H9 (cell line): ENCODE results near the gene SOD3. TPM values are rescaled to one million over a fixed set of nuclear protein-coding genes. Genes with fewer than 3 reads are reported as not detected.

Experiments used
- DNase-seq: peaks from one replicate; pipeline ENCODE4 v3.0.0-alpha.2; 2017
- H2AFZ ChIP-seq: one replicate; pipeline ENCODE4 v1.6.1; 2013; ENCODE audit warnings: mild to moderate bottlenecking, low read length, control low read depth, moderate library complexity
- H2AK5ac ChIP-seq: 2 replicates; pipeline ENCODE4 v1.6.1; 2013; ENCODE audit warnings: low read length, control low read depth, mixed read lengths; ENCODE audit not compliant: insufficient read length
- H2BK120ac ChIP-seq: one replicate; pipeline ENCODE4 v1.6.1; 2013; ENCODE audit warnings: low read depth, mild to moderate bottlenecking, low read length, control low read depth, inconsistent platforms; ENCODE audit not compliant: poor library complexity, severe bottlenecking
- H2BK12ac ChIP-seq: 2 replicates; pipeline ENCODE4 v1.6.1; 2013; ENCODE audit warnings: low read length, control low read depth, mixed read lengths, low read depth; ENCODE audit not compliant: insufficient read length
- H2BK15ac ChIP-seq: 2 replicates; pipeline ENCODE4 v1.6.1; 2013; ENCODE audit warnings: low read depth, low read length, control low read depth
- H2BK20ac ChIP-seq: one replicate; pipeline ENCODE4 v1.6.1; 2013; ENCODE audit warnings: low read depth, mild to moderate bottlenecking, low read length, control low read depth, inconsistent platforms; ENCODE audit not compliant: poor library complexity, severe bottlenecking
- H2BK5ac ChIP-seq: 2 replicates; pipeline ENCODE4 v1.6.1; 2013; ENCODE audit warnings: low read length, control low read depth, mixed read lengths; ENCODE audit not compliant: insufficient read length
- H3K14ac ChIP-seq: 2 replicates; pipeline ENCODE4 v1.6.1; 2013; ENCODE audit warnings: low read length, control low read depth; ENCODE audit not compliant: insufficient read depth
- H3K18ac ChIP-seq: 2 replicates; pipeline ENCODE4 v1.6.1; 2013; ENCODE audit warnings: low read depth, mild to moderate bottlenecking, mixed read lengths, low read length, control low read depth; ENCODE audit not compliant: insufficient read length
- H3K23ac ChIP-seq: 2 replicates; pipeline ENCODE4 v1.6.1; 2013; ENCODE audit warnings: low read length, control low read depth, mixed read lengths, low read depth; ENCODE audit not compliant: insufficient read length
- H3K23me2 ChIP-seq: 2 replicates; pipeline ENCODE4 v1.6.1; 2013; ENCODE audit warnings: low read depth, mild to moderate bottlenecking, mixed read lengths, low read length, control low read depth; ENCODE audit not compliant: insufficient read length, poor library complexity, severe bottlenecking
- H3K27ac ChIP-seq: 2 replicates; pipeline ENCODE4 v1.5.1; 2013; ENCODE audit warnings: low read length, control low read depth, mixed read lengths, low read depth; ENCODE audit not compliant: insufficient read length
- H3K27me3 ChIP-seq: 2 replicates; pipeline ENCODE4 v1.6.1; 2013; ENCODE audit warnings: low read length, control low read depth, inconsistent platforms; ENCODE audit not compliant: insufficient read depth
- H3K4ac ChIP-seq: 2 replicates; pipeline ENCODE4 v1.6.1; 2013; ENCODE audit warnings: low read depth, mild to moderate bottlenecking, control low read depth, inconsistent platforms, low read length, moderate library complexity
- H3K4me1 ChIP-seq: 2 replicates; pipeline ENCODE4 v1.6.1; 2013; ENCODE audit warnings: low read length, control low read depth, inconsistent platforms; ENCODE audit not compliant: insufficient read depth
- H3K4me2 ChIP-seq: 2 replicates; pipeline ENCODE4 v1.6.1; 2013; ENCODE audit warnings: low read length, control low read depth, mixed read lengths; ENCODE audit not compliant: insufficient read length, insufficient read depth
- H3K56ac ChIP-seq: 2 replicates; pipeline ENCODE4 v1.6.1; 2013; ENCODE audit warnings: low read depth, mild to moderate bottlenecking, mixed read lengths, low read length, control low read depth; ENCODE audit not compliant: insufficient read length
- H3K79me1 ChIP-seq: 2 replicates; pipeline ENCODE4 v1.6.1; 2013; ENCODE audit warnings: low read depth, mild to moderate bottlenecking, moderate library complexity, low read length, control low read depth, inconsistent platforms; ENCODE audit not compliant: insufficient read depth, poor library complexity, severe bottlenecking
- H3K79me2 ChIP-seq: 2 replicates; pipeline ENCODE4 v1.6.1; 2013; ENCODE audit warnings: low read length, control low read depth, inconsistent platforms; ENCODE audit not compliant: insufficient read depth
- H3K9ac ChIP-seq: 2 replicates; pipeline ENCODE4 v1.6.1; 2013; ENCODE audit warnings: low read length, control low read depth, mixed read lengths; ENCODE audit not compliant: insufficient read length; ENCODE audit errors: extremely low read depth
- H3K9me3 ChIP-seq: one replicate; pipeline ENCODE4 v1.6.1; 2013; ENCODE audit warnings: low read depth, low read length, inconsistent platforms; ENCODE audit not compliant: control insufficient read depth
- H3T11ph ChIP-seq: one replicate; pipeline ENCODE4 v1.6.1; 2013; ENCODE audit warnings: mild to moderate bottlenecking, low read length, control low read depth, inconsistent platforms
- H4K20me1 ChIP-seq: one replicate; pipeline ENCODE4 v1.6.1; 2013; ENCODE audit not compliant: control insufficient read depth, insufficient read length, insufficient read depth
- H4K5ac ChIP-seq: 2 replicates; pipeline ENCODE4 v1.6.1; 2013; ENCODE audit warnings: low read depth, mild to moderate bottlenecking, mixed read lengths, low read length, control low read depth; ENCODE audit not compliant: insufficient read length
- H4K8ac ChIP-seq: replicated peaks from 2 replicates; pipeline ENCODE4 v1.6.1; 2013; ENCODE audit warnings: low read length, control low read depth, mixed read lengths, low read depth; ENCODE audit not compliant: insufficient read length
- H4K91ac ChIP-seq: 2 replicates; pipeline ENCODE4 v1.6.1; 2013; ENCODE audit warnings: low read depth, mild to moderate bottlenecking, moderate library complexity, mixed read lengths, low read length, control low read depth; ENCODE audit not compliant: insufficient read length
- H3K27ac Mint-ChIP-seq, 3 experiments: 2 replicates in 2 of 3; 3 replicates in 1 of 3; pipeline ENCODE4 v1.8.0; 2020 to 2021; ENCODE audit warnings: mixed read lengths in 3 of 3, mild to moderate bottlenecking in 1 of 3, moderate library complexity in 1 of 3
- H3K27me3 Mint-ChIP-seq: 2 replicates; pipeline ENCODE4 v1.8.0; 2021; ENCODE audit warnings: low read depth, mild to moderate bottlenecking, moderate library complexity, mixed read lengths
- H3K36me3 Mint-ChIP-seq, 3 experiments: 2 replicates in 2 of 3; 3 replicates in 1 of 3; pipeline ENCODE4 v1.8.0; 2020 to 2021; ENCODE audit warnings: low read depth in 3 of 3, mixed read lengths in 3 of 3; ENCODE audit not compliant: insufficient read depth in 1 of 3
- H3K4me1 Mint-ChIP-seq, 2 experiments: 2 replicates each; pipeline ENCODE4 v1.8.0; 2020; ENCODE audit warnings: mixed read lengths in 2 of 2
- H3K4me3 Mint-ChIP-seq, 2 experiments: 2 replicates in 1 of 2; 3 replicates in 1 of 2; pipeline ENCODE4 v1.8.0; 2020 to 2021; ENCODE audit warnings: mild to moderate bottlenecking in 2 of 2, mixed read lengths in 2 of 2, moderate library complexity in 1 of 2
- H3K9me3 Mint-ChIP-seq, 2 experiments: 2 replicates in 1 of 2; 3 replicates in 1 of 2; pipeline ENCODE4 v1.8.0; 2020; ENCODE audit warnings: mild to moderate bottlenecking in 2 of 2, mixed read lengths in 2 of 2, moderate library complexity in 1 of 2
- CTCF ChIP-seq: fragments of 200-600 bp; sonication (generic); conservative IDR thresholded peaks from 3 replicates; pipeline ENCODE4 v1.8.0; 2021; ENCODE audit warnings: antibody characterized with exemption, mild to moderate bottlenecking
- WGBS: extraction: QIAGEN DNeasy Blood & Tissue Kit; methylation state at CpG from one replicate; pipeline ENCODE4 v1.1.7; 2013; ENCODE audit warnings: missing lambda C conversion rate, low lambda C conversion rate, mixed read lengths; ENCODE audit not compliant: insufficient read length; ENCODE audit errors: extremely low coverage; 5-methylcytosine and 5-hydroxymethylcytosine counted together
- total RNA-seq: library from RNA; stranded (reverse); gene quantifications from 2 replicates; pipeline ENCODE4 v1.2.1, GENCODE V29; 2021

Gene SOD3
- total RNA-seq, 1 experiment from 2014 or later, result 3.3 TPM

- Histone ChIP-seq H3K18ac (no peak overlapping the region), H2AK5ac (no peak overlapping the region), H3K23me2 (peaks cover 6% of the 10 kb centered on the region), H3K4ac (no peak overlapping the region), H2BK5ac (no peak overlapping the region), H4K5ac (no peak overlapping the region), H4K8ac (no peak overlapping the region), H3K27me3 (peaks cover under 1% of the 10 kb centered on the region; the same call in 1 of the 2 replicates), H3K27ac (no peak overlapping the region), H3K56ac (no peak overlapping the region), H3K23ac (no peak overlapping the region), H3K79me2 (no peaks in the 10 kb centered on the region), H3K14ac (no peak overlapping the region), H3T11ph (no peak overlapping the region), H2BK12ac (no peak overlapping the region), H3K79me1 (no peaks in the 10 kb centered on the region), H2BK120ac (no peak overlapping the region), H2BK15ac (no peak overlapping the region), H3K9me3 (no peaks in the 10 kb centered on the region), H4K91ac (no peak overlapping the region), H2AFZ (no peak overlapping the region), H3K9ac (no peak overlapping the region), H3K4me2 (no peak overlapping the region), H4K20me1 (no peaks in the 10 kb centered on the region), H3K4me1 (no peaks in the 10 kb centered on the region), H2BK20ac (no peak overlapping the region)
- Mint-ChIP-seq H3K4me1 (peaks cover 19 to 22% of the 10 kb centered on the region in 2 experiments), H3K27ac (no peak overlapping the region), H3K27me3 (peaks cover 44% of the 10 kb centered on the region), H3K4me3 (no peak overlapping the region), H3K9me3 (no peaks in the 10 kb centered on the region), H3K36me3 (no peaks in the 10 kb centered on the region; a peak in 1 of 7 replicates)
- no peak for DNase-seq
- peak; percentile 63; the same call in 2 of the 3 replicates for TF ChIP-seq CTCF
- whole genome bisulfite sequencing, result no CpG with 5 or more reads among the region's 8 CpGs
Observed at GRCh38 chr4:24793219-24794005, 2.0 kb upstream of the SOD3 start.
